Lower lobe of right lung (tissue), 2 donors: Measurements from ENCODE around the gene C9orf50. TPM values are rescaled to one million over a fixed set of nuclear protein-coding genes. Genes with fewer than 3 reads are reported as not detected.

Source experiments
- ATAC-seq, 2 donors: fragments of 200-7000 bp; cut with Tn5 transposase; one replicate each; pipeline ENCODE4 v1.9.1; 2020 to 2022; ENCODE audit warnings: mild to moderate bottlenecking in 2 of 2, moderate library complexity in 2 of 2
- DNase-seq: peaks from one replicate; pipeline ENCODE4 v3.0.0-alpha.2; 2020
- H3K27ac ChIP-seq: fragments of 200-600 bp; one replicate; pipeline ENCODE4 v1.8.0; 2022
- H3K27me3 ChIP-seq: fragments of 200-600 bp; one replicate; pipeline ENCODE4 v1.8.0; 2022; ENCODE audit warnings: low read depth
- H3K36me3 ChIP-seq: fragments of 200-600 bp; one replicate; pipeline ENCODE4 v1.8.0; 2022; ENCODE audit warnings: mild to moderate bottlenecking
- H3K4me1 ChIP-seq: fragments of 200-600 bp; one replicate; pipeline ENCODE4 v1.8.0; 2022
- H3K4me3 ChIP-seq: fragments of 200-600 bp; one replicate; pipeline ENCODE4 v1.8.0; 2022; ENCODE audit warnings: mild to moderate bottlenecking
- H3K9me3 ChIP-seq: fragments of 200-600 bp; one replicate; pipeline ENCODE4 v1.8.0; 2022
- intact Hi-C: fragments of 100-400 bp; cut with DNase I; formaldehyde crosslinking; loops from one replicate; pipeline ENCODE4 v1.11.0; 2022
- total RNA-seq: library from RNA; stranded (reverse); fragmentation: NEBNext Ultra II Directional; extraction: Animal tissue kit (Norgen Biotek cat#: 25700); gene quantifications from one replicate; pipeline ENCODE4 v1.2.1, GENCODE V29; 2021
- TF ChIP-seq, protein P1 (sequence below): fragments of 200-600 bp; IDR thresholded peaks from one replicate; pipeline ENCODE4 v1.8.0; 2022; ENCODE audit warnings: antibody characterized with exemption, mild to moderate bottlenecking
- donor health status: DM: no; HTN: yes; CAD: no; lungs with severe emphysema.

Gene C9orf50
- total RNA-seq, 1 donor from 2014 or later: not detected

DNA sequence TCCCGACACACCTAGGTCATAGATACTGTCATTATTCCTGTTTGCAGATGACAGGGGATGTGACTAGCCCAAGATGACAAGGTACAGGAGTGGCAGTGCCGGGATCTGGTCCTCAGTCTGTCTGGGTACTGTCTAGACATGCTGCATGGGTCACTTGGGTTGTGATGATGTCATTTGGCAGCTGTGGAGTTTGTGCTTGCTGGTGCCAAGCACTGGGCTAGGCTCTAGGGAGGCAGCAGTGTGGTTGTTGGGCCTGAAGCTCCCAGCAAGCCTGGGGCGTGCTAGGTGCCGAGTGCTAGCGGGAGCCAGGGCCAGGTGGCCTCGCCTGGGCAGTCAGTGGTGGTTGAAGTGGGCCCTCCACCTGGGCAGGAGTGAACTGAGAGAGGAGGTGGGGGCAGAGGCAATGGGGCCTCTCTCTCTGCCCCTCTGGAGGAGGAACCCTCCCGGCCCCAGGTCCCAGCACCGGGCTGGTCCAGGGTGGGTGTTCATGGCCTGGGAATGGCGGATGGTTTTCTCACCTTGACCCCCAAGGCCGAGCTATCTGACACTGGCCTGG lies 29.9 kb upstream of the C9orf50 start:
- intact Hi-C loops: no loop called here
- Histone ChIP-seq H3K4me1 (no peaks in the 10 kb centered on the region), H3K4me3 (no peak overlapping the region), H3K27me3 (peaks cover 5% of the 10 kb centered on the region), H3K27ac (no peak overlapping the region), H3K36me3 (no peaks in the 10 kb centered on the region), H3K9me3 (no peaks in the 10 kb centered on the region)
- TF ChIP-seq, protein P1, sequence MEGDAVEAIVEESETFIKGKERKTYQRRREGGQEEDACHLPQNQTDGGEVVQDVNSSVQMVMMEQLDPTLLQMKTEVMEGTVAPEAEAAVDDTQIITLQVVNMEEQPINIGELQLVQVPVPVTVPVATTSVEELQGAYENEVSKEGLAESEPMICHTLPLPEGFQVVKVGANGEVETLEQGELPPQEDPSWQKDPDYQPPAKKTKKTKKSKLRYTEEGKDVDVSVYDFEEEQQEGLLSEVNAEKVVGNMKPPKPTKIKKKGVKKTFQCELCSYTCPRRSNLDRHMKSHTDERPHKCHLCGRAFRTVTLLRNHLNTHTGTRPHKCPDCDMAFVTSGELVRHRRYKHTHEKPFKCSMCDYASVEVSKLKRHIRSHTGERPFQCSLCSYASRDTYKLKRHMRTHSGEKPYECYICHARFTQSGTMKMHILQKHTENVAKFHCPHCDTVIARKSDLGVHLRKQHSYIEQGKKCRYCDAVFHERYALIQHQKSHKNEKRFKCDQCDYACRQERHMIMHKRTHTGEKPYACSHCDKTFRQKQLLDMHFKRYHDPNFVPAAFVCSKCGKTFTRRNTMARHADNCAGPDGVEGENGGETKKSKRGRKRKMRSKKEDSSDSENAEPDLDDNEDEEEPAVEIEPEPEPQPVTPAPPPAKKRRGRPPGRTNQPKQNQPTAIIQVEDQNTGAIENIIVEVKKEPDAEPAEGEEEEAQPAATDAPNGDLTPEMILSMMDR: no peak
- DNase-seq (no peak), ATAC-seq (no peak)

DNA sequence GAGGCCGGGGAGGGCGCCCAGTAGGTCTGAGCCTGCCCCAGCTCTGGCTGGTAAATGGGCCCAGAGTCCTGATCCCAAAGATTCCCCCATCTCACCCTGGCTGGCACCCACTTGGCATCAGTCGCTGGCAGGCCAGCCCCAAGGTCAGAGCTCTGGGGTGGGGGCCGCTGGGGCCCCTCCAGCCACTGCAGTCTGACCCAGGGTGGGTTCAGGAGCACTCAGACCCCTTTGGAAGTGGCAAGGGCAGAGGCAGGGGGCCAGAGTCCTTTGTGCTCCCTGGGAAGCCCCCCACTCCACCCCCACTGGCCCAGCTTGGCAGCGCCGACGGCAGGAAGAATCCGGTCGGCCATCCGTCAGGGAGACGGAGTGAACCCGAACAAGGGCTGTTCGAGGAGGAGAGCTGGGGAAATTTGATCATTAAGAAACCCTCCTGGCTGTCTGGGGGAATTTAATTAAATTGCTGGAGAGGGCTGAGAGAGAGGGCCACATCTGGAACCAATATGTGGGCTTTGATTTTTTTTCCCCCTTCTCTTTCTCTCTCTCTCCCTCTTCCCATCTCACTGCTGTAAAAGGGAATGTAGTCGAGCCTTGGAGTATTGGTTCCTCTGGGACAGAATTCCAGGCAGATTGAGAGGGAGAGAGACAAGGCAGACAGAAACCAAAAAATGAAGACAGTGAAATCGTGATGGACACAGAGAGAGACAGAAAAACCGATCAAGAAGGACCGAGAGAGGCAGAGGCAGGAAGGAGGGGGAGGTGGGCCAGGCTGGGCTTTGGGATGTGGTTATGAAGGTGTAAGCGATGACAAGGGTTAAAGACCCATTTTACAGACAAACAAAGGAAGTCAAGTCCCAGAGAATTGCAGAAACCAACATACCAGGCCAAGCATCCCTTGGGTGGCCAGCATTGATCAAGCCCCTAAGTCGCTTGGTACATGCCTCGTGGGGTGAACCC lies 29.1 kb upstream of the C9orf50 start:
- H3K4me3 ChIP-seq: no peak overlapping the region
- no peak for DNase-seq
- H3K4me1 ChIP-seq: no peaks in the 10 kb centered on the region
- H3K27me3 ChIP-seq: peaks cover 5% of the 10 kb centered on the region
- TF ChIP-seq, protein P1: no peak
- intact Hi-C loops: no loop called here
- H3K9me3 ChIP-seq: no peaks in the 10 kb centered on the region
- ATAC-seq: no peak
- H3K36me3 ChIP-seq: no peaks in the 10 kb centered on the region
- no peak overlapping the region for H3K27ac ChIP-seq

DNA sequence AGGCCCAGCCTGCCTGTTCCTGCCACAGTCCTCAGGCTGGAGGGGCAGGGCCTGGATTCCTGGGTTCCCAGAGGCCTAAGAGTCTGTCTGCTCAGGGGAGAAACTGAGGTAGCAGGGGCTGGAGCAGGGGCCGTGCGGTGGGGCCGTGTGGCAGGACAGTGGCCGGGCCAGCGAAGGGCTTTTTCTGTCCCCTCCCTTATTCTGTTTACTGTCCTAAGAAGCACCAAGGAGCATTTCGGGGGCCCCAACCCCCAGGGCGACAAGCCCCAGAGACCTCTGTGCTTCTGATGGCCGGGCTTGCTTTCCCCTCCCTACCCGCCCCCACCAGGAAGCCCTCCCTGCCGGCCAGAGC lies 27.8 kb upstream of the C9orf50 start:
- intact Hi-C loops: no loop called here
- Histone ChIP-seq H3K4me1 (no peaks in the 10 kb centered on the region), H3K36me3 (no peaks in the 10 kb centered on the region), H3K27ac (no peak overlapping the region), H3K9me3 (no peaks in the 10 kb centered on the region), H3K27me3 (peaks cover 5% of the 10 kb centered on the region), H3K4me3 (no peak overlapping the region)
- TF ChIP-seq, protein P1: no peak
- ATAC-seq (no peak), DNase-seq (no peak)

DNA sequence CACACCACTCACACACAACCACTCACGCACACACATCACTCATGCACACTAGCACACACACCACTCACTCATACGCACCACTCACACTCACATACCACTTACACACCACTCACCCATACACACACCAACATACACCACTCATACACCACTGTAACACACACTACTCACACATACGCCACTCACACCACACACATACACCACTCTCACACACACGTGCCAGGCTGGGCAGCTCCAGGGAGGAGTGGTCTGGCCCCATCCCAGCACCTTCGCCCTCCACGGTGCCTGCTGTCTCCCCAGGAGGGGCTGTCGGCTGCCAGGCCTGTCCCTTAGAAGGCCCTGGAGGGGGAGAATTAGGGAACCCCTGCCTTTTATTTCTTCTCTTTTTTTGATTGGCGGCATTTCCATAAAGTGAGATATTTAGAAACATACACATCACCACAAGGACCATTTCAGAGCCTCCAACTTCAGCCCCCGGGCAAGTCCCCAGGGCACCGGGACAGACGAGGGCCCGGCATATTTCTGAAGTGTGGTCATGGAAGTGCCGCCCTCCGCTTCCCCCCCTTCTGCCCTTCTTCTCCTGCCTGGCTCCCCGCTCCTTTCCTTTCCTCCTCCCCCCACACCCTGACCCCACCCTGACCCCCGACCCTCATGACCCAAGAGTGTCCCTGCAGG lies 27.3 kb upstream of the C9orf50 start:
- no peaks in the 10 kb centered on the region for H3K9me3 ChIP-seq
- intact Hi-C loops: no loop called here
- no peaks in the 10 kb centered on the region for H3K36me3 ChIP-seq
- DNase-seq (no peak), ATAC-seq (no peak)
- no peak overlapping the region for H3K27ac ChIP-seq
- H3K27me3 ChIP-seq: peaks cover 5% of the 10 kb centered on the region
- no peaks in the 10 kb centered on the region for H3K4me1 ChIP-seq
- H3K4me3 ChIP-seq: no peak overlapping the region
- TF ChIP-seq, protein P1: no peak

DNA sequence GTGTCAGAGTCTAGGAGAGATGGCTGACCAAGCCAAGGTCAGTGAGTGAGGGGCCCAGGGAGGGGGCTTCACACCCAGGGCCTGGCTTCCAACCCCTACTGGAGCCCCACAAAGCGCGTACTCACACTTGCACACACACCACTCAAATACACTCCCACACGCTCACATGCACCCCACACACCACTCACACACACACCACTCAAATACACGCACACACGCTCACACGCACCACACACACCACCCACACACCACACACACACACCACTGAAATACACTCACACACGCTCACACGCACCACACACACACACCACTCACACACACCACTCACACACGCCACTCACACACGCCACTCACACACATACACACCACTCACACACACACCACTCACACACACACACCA lies 26.7 kb upstream of the C9orf50 start:
- TF ChIP-seq, protein P1: no peak
- Histone ChIP-seq H3K36me3 (no peaks in the 10 kb centered on the region), H3K27ac (no peak overlapping the region), H3K27me3 (peaks cover 5% of the 10 kb centered on the region), H3K9me3 (no peaks in the 10 kb centered on the region), H3K4me1 (peaks cover 3% of the 10 kb centered on the region), H3K4me3 (no peak overlapping the region)
- ATAC-seq (no peak), DNase-seq (no peak)
- intact Hi-C loops: no loop called here
